GM19238 (cell line): Measurements from ENCODE around the gene HP1BP3.

Experiments used
- DNase-seq: peaks from one replicate; pipeline ENCODE4 v3.0.0; 2011; ENCODE audit warnings: low spot score; ENCODE audit not compliant: insufficient read length

HP1BP3 gene

GRCh38 chr1:20693623-20694022, 93.5 kb downstream of the HP1BP3 start:
- no peak for DNase-seq
